Effector memory CD4-positive, alpha-beta T cell (primary cell): ENCODE measurements around the gene GFOD1.
"Not testable (repeated sequence)": the region's sequence is repeated elsewhere in the genome, so short reads cannot be mapped to it uniquely, and the experiment has no call there.

ENCODE experiments used
- DNase-seq, 3 donors: peaks; one replicate each; pipeline ENCODE4 v3.0.0-alpha.2; 2020
- H3K27ac ChIP-seq: 2 replicates; pipeline ENCODE4 v1.7.0; 2013; ENCODE audit warnings: mild to moderate bottlenecking, low read length, moderate library complexity; ENCODE audit not compliant: insufficient read depth, poor library complexity, severe bottlenecking
- H3K27me3 ChIP-seq: replicated peaks from 2 replicates; pipeline ENCODE4 v1.7.0; 2013; ENCODE audit warnings: mild to moderate bottlenecking, low read length; ENCODE audit not compliant: insufficient read depth, control insufficient read depth, poor library complexity, severe bottlenecking
- H3K36me3 ChIP-seq: 2 replicates; pipeline ENCODE4 v1.7.0; 2013; ENCODE audit warnings: mild to moderate bottlenecking, low read length, moderate library complexity; ENCODE audit not compliant: control insufficient read depth, insufficient read depth
- H3K4me1 ChIP-seq: 2 replicates; pipeline ENCODE4 v1.7.0; 2013; ENCODE audit warnings: low read length, mild to moderate bottlenecking; ENCODE audit not compliant: control insufficient read depth, insufficient read depth, poor library complexity, severe bottlenecking
- H3K4me3 ChIP-seq: 2 replicates; pipeline ENCODE4 v1.7.0; 2013; ENCODE audit warnings: low read length, low read depth, mild to moderate bottlenecking; ENCODE audit not compliant: insufficient read depth, poor library complexity, severe bottlenecking
- H3K9me3 ChIP-seq: 2 replicates; pipeline ENCODE4 v1.7.0; 2013; ENCODE audit warnings: mild to moderate bottlenecking, low read length, moderate library complexity; ENCODE audit not compliant: control insufficient read depth

The GFOD1 gene

GRCh38 chr6:13445005-13445743 lies 42.2 kb downstream of the GFOD1 start:
- no peaks in the 10 kb centered on the region for H3K27me3 ChIP-seq
- no peaks in the 10 kb centered on the region for H3K36me3 ChIP-seq
- H3K9me3 ChIP-seq: no peaks in the 10 kb centered on the region
- no peak overlapping the region for H3K4me3 ChIP-seq
- no peak for DNase-seq
- no peak overlapping the region for H3K27ac ChIP-seq
- no peaks in the 10 kb centered on the region for H3K4me1 ChIP-seq

- Histone ChIP-seq H3K27ac (no peak overlapping the region), H3K9me3 (no peaks in the 10 kb centered on the region), H3K4me1 (no peaks in the 10 kb centered on the region), H3K27me3 (no peaks in the 10 kb centered on the region), H3K36me3 (no peaks in the 10 kb centered on the region), H3K4me3 (no peak overlapping the region)
- no peak for DNase-seq
Observed at GRCh38 chr6:13444604-13445003, 42.8 kb downstream of the GFOD1 start.

DNA sequence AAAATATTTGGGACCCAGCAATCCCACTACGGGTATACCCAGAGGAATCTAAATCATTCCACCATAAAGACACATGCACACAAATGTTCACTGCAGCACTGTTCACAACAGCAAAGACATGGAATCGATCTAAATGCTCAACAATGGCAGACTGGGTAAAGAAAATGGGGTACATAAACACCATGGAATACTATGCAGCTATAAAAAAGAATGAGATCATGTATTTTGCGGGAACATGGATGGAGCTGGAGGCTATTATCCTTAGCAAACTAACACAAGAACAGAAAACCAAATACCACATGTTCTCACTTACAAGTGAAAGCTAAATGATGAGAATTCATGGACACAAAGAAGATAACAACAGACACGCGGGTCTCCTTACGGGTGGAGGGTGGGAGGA lies 43.4 kb downstream of the GFOD1 start:
- not testable (repeated sequence) for DNase-seq, H3K9me3 ChIP-seq, H3K4me1 ChIP-seq, H3K27ac ChIP-seq, H3K27me3 ChIP-seq, H3K4me3 ChIP-seq, H3K36me3 ChIP-seq

DNA sequence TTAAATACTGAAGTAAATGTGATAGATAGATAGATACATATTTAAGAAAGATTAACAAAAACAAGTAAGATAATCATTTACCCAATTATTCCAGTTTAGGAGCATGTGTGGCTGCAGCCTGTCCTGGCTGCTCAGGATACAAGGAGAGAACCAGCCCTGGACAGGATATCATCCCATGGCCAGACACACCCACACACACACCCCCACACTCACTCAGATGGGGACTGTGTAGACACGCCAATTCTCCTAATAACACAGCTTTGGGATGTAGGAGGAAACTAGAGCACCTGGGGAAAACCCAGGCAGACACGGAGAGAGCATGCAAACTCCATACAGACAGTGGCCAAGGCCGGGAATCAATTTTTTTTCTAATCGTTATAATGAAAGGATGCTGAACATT lies 45.6 kb downstream of the GFOD1 start:
- Histone ChIP-seq H3K9me3 (no peaks in the 10 kb centered on the region), H3K4me3 (no peak overlapping the region), H3K27ac (no peak overlapping the region), H3K36me3 (no peaks in the 10 kb centered on the region), H3K4me1 (no peaks in the 10 kb centered on the region), H3K27me3 (no peaks in the 10 kb centered on the region)
- no peak for DNase-seq

DNA sequence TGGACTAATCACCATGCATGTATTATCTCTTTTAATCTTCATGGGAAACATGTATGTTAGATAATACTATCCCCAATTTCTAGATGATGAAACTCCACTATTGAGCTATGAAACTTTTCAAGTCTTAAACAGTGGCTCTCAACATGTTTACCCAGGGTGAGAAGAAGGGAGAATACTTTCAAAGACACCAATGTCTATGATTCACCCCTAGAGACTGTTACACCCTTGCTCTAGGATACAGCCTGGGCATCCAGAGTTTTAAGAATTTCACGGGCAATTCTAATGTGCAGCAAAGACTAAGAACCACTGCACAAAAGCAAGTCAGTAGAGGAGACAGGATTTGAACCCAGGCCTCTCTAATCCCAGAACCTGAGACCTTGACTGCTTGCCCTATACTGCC lies 47.8 kb downstream of the GFOD1 start:
- Histone ChIP-seq H3K9me3 (no peaks in the 10 kb centered on the region), H3K36me3 (no peaks in the 10 kb centered on the region), H3K27ac (no peak overlapping the region), H3K4me3 (no peak overlapping the region), H3K4me1 (peaks cover 3% of the 10 kb centered on the region), H3K27me3 (no peaks in the 10 kb centered on the region)
- DNase-seq: no peak

DNA sequence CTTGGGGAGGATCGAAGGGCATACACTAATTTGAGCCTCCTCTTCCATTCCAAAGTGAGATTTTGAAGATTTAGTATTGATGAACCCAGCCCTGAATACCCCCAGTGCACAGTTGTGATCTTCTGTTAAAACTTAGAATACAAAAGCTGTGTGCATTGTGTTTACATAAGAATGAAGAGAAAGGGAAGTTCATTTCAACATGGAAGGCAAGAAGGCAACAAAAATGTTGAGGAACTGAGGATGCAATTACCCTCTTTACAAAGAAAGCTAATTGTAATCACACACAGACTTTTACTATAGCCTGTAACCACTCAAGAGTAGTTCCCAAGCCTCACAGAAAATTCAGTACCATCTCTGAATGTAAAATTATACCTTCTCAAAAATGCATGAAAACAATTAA lies 49.3 kb downstream of the GFOD1 start:
- Histone ChIP-seq H3K36me3 (no peaks in the 10 kb centered on the region), H3K9me3 (no peaks in the 10 kb centered on the region), H3K27me3 (no peaks in the 10 kb centered on the region), H3K4me1 (peaks cover 3% of the 10 kb centered on the region), H3K27ac (no peak overlapping the region), H3K4me3 (no peak overlapping the region)
- DNase-seq: no peak

DNA sequence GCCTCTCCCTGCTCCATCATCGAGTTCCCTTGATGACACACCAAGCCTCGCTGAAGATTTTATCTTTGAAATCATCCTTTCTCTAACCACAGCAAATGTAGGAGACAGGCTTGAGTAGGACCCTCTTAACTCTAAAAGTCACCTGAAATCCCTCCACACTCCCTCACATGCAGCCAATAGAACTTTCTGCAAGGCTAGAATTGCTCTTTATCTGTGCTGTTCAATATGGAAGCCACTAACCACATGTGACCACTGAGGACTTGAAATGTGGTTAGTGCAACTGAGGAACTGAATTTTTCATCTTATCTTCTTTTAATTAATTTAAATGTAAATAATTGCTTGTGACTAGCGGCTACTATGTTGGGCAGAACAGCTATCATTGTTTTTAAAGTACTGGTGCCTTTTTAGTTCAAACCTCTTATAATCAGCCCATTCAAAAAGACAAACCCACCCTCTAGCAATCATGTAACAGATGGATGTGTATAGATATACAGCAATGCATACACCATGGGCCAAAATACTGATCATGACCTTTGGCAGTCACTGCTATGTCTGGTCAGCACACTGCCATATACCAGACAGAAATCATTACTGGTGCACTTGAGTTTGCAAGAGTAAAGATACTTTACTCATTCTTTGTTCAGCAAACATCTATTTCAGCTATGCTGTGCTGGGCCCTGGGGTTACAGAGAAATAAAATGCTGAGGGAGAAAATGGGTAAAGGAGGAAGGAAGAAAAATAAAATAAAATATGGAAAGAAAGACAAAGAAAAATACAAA lies 50.0 kb downstream of the GFOD1 start:
- Histone ChIP-seq H3K27me3 (no peaks in the 10 kb centered on the region), H3K4me1 (peaks cover 3% of the 10 kb centered on the region), H3K9me3 (no peaks in the 10 kb centered on the region), H3K36me3 (no peaks in the 10 kb centered on the region), H3K4me3 (no peak overlapping the region), H3K27ac (no peak overlapping the region)
- DNase-seq: no peak

DNA sequence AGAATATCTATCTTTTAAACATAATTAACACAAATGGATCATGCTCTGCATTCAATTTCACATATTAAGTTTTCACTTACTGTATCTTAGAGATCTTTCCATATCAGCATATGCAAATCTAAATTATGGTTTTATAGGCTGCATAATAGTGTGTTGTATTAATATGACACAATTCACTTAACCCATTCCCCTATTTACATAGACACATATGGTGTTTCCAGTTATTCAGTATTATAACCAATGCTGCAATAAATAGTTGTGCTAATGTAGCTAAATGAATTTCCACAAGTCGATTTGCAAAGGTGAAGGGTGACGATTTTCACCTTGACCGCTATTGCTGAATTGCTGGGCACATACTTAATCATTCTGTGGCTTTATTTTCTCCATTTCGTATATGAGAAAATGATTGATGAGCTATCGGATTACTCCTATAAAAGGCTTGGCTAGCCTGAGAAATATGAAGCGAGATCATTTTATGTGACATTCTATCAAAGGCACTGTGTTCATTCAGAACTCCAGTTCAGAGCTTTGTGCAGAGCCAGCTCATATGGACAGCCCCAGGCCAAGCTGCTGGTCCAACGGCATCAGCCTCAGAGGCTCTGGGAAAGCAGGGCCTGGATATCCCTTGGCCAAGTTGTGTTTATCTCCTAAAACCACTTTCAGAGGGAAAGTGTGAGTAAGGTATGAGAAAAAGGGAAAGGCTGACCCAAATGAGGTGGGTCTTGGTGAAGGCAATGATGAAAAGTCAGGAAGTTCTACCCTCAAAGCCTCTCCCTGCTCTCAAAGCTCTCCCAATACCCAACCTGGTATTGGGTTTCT lies 50.8 kb downstream of the GFOD1 start:
- Histone ChIP-seq H3K4me1 (peaks cover 3% of the 10 kb centered on the region), H3K27ac (no peak overlapping the region), H3K9me3 (no peaks in the 10 kb centered on the region), H3K4me3 (no peak overlapping the region), H3K27me3 (no peaks in the 10 kb centered on the region), H3K36me3 (no peaks in the 10 kb centered on the region)
- no peak for DNase-seq

DNA sequence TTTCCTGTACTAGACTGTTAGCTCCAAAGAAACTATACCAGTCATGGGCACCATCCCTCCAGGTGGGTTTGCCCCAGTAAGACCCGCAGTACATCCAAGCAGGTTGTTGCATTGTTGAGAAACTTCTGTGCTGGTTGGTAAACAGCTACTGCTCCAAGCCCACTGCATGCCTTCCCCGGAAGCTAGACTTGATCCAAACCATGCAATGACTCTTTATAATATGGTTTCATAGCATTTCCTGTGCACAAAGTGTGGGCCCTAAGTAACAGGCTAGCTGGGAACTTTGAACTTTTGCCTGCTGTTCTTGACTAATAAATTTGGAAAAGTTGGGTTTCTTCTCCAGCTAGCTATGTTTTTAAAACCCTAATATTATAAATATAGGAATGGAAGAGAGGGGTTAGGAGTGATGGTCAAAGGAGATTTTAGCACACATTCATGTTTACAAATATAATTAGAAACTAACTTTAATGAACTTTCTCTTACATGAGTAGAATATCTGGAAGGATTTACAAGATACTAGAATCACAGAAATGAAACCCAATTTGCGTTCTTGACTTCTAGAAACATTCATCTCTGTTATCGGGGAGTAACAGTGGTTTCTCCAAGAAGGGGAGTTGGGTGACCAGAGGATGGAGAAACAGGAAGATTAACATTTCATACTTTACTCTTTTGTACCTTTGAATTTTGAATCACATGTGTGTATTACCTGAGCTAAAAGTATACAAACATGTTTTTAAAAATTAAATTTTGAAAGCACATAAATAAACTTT lies 51.7 kb downstream of the GFOD1 start:
- Histone ChIP-seq H3K9me3 (no peaks in the 10 kb centered on the region), H3K27me3 (no peaks in the 10 kb centered on the region), H3K4me1 (peaks cover 3% of the 10 kb centered on the region), H3K27ac (no peak overlapping the region), H3K36me3 (no peaks in the 10 kb centered on the region), H3K4me3 (no peak overlapping the region)
- DNase-seq: no peak
